OCI-LY1 (cell line): ENCODE results near the gene ZNF608.

Source experiments
- H2AFZ ChIP-seq: fragments of 200-600 bp; sonication (generic), shearing (Covaris generic); 2 replicates; pipeline ENCODE4 v1.6.0; 2014; ENCODE audit warnings: antibody characterized with exemption, mild to moderate bottlenecking, low read length
- H3F3A ChIP-seq: fragments of 200-600 bp; sonication (generic), shearing (Covaris generic); 2 replicates; pipeline ENCODE4 v1.6.0; 2014; ENCODE audit warnings: mild to moderate bottlenecking, antibody characterized with exemption, low read length, moderate library complexity; ENCODE audit not compliant: insufficient read depth
- H3K27ac ChIP-seq: fragments of 200-600 bp; sonication (generic); 2 replicates; pipeline ENCODE4 v1.5.1; 2014; ENCODE audit warnings: low read length, mixed run types, mild to moderate bottlenecking, low read depth; ENCODE audit not compliant: poor library complexity, severe bottlenecking
- H3K27me3 ChIP-seq: fragments of 200-600 bp; sonication (generic); 2 replicates; pipeline ENCODE4 v1.6.0; 2014; ENCODE audit warnings: antibody characterized with exemption, mild to moderate bottlenecking, low read length, moderate library complexity; ENCODE audit not compliant: insufficient read depth
- H3K36me3 ChIP-seq: fragments of 200-600 bp; sonication (generic); 2 replicates; pipeline ENCODE4 v1.6.1; 2014; ENCODE audit warnings: mild to moderate bottlenecking, antibody characterized with exemption, low read length, moderate library complexity, mixed read lengths; ENCODE audit not compliant: insufficient read depth
- H3K4me1 ChIP-seq: fragments of 200-600 bp; sonication (generic); 2 replicates; pipeline ENCODE4 v1.5.1; 2014; ENCODE audit warnings: mild to moderate bottlenecking, low read length, moderate library complexity; ENCODE audit not compliant: insufficient read depth, severe bottlenecking
- H3K4me2 ChIP-seq: fragments of 200-600 bp; sonication (generic), shearing (Covaris generic); 2 replicates; pipeline ENCODE4 v1.6.1; 2014; ENCODE audit warnings: low read length
- H3K4me3 ChIP-seq: fragments of 200-600 bp; sonication (generic); 2 replicates; pipeline ENCODE4 v1.5.1; 2014; ENCODE audit warnings: low read length, low read depth, mild to moderate bottlenecking, mixed read lengths; ENCODE audit not compliant: poor library complexity, severe bottlenecking
- H3K79me2 ChIP-seq: fragments of 200-600 bp; shearing (Covaris generic); 2 replicates; pipeline ENCODE4 v1.6.1; 2016; ENCODE audit warnings: mixed run types, low read length, mixed read lengths; ENCODE audit not compliant: insufficient read depth
- H3K9ac ChIP-seq: fragments of 200-600 bp; sonication (generic), shearing (Covaris generic); 2 replicates; pipeline ENCODE4 v1.6.1; 2014; ENCODE audit warnings: mild to moderate bottlenecking, low read length, mixed read lengths
- H3K9me2 ChIP-seq: fragments of 200-600 bp; sonication (generic), shearing (Covaris generic); 2 replicates; pipeline ENCODE4 v1.6.1; 2014; ENCODE audit warnings: low read depth, mild to moderate bottlenecking, low read length, mixed read lengths
- H3K9me3 ChIP-seq: fragments of 200-600 bp; shearing (Covaris generic); 2 replicates; pipeline ENCODE4 v1.6.1; 2014; ENCODE audit warnings: low read length, mixed read lengths
- H4K20me1 ChIP-seq: fragments of 200-600 bp; sonication (generic), shearing (Covaris generic); 2 replicates; pipeline ENCODE4 v1.6.0; 2016; ENCODE audit warnings: mild to moderate bottlenecking, low read length; ENCODE audit not compliant: insufficient read depth
- EZH2 ChIP-seq: fragments of 200-600 bp; sonication (generic), shearing (Covaris generic); IDR thresholded peaks from 2 replicates; pipeline ENCODE4 v1.8.0; 2017; ENCODE audit warnings: borderline replicate concordance, mixed run types, mild to moderate bottlenecking, antibody characterized with exemption, low read length, moderate library complexity, mixed read lengths
- TF ChIP-seq, protein P1 (sequence below): fragments of 200-600 bp; sonication (generic), shearing (Covaris generic); IDR thresholded peaks from 2 replicates; pipeline ENCODE4 v1.5.1; 2017; ENCODE audit warnings: mild to moderate bottlenecking, antibody characterized with exemption, low read length, moderate library complexity, mixed read lengths

Gene ZNF608

DNA sequence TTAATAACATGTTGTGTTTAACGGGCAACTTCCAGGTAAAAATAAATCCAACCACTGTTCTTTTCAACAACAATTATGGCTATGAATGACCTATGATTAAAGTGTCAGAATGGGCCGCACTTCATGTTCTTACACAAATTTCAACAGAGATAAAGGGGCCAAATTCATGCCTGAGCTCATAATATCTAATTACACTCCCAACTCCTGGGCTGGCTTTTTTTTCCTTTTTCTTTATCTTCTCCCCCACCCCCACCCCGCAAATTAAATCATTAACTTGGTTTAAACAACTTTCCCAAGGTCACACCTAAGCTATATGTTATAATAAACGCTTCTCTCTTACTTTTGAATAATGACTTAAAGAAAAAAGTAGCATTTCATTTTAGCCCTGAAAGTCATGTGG, 25.8 kb downstream of the ZNF608 start:
- Histone ChIP-seq H3K36me3 (peaks cover 6% of the 10 kb centered on the region), H3K4me2 (peak overlapping the region; percentile 50), H3K4me3 (peak overlapping the region; percentile 31), H4K20me1 (no peaks in the 10 kb centered on the region), H3K9me3 (no peaks in the 10 kb centered on the region), H3F3A (no peaks in the 10 kb centered on the region), H3K27me3 (no peaks in the 10 kb centered on the region), H3K9me2 (no peaks in the 10 kb centered on the region), H3K79me2 (peaks cover 94% of the 10 kb centered on the region), H2AFZ (no peak overlapping the region), H3K27ac (peak overlapping the region; percentile 94), H3K9ac (peak overlapping the region; percentile 51), H3K4me1 (peaks cover 95% of the 10 kb centered on the region)
- TF ChIP-seq, protein P1, sequence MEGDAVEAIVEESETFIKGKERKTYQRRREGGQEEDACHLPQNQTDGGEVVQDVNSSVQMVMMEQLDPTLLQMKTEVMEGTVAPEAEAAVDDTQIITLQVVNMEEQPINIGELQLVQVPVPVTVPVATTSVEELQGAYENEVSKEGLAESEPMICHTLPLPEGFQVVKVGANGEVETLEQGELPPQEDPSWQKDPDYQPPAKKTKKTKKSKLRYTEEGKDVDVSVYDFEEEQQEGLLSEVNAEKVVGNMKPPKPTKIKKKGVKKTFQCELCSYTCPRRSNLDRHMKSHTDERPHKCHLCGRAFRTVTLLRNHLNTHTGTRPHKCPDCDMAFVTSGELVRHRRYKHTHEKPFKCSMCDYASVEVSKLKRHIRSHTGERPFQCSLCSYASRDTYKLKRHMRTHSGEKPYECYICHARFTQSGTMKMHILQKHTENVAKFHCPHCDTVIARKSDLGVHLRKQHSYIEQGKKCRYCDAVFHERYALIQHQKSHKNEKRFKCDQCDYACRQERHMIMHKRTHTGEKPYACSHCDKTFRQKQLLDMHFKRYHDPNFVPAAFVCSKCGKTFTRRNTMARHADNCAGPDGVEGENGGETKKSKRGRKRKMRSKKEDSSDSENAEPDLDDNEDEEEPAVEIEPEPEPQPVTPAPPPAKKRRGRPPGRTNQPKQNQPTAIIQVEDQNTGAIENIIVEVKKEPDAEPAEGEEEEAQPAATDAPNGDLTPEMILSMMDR: no peak
- no peak for TF ChIP-seq EZH2

DNA sequence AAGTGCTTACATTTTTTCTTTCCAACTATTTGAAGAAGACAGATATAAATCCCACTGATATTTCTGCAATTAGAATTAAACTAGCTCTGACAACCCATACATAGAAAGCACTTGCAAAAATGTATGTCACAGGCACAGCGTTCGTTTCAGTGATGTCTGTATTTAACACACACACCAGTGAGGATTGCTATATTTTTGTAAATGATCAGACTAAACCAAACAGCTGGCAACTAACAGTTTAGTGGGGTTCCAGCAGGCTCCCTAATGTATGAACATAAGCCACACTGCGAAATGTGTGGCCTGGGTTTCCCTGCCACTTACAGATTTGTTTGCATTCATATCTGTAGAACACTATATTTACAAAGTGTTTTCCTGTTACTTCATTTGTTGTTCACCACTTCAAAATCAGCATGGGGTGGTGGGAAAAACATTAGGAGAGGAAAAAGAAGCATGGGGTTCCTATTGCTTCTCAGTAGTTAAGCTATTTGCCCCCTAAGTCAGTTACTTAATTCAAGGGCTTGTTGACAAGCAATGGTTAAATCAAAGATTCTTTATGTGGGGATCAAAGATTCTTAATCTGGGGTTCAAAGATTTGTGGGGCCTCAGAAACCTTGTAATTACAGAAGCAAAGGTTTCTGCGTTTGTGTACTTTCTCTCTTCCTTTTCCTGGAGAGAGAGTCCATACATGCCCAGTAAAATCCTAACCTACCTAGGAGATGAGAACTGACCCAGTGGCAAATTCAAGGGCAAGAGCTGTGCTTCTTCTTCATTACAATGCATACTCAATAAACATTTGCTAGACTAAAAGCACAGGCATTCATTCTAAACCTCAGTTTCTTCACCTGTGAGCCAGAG, 27.1 kb downstream of the ZNF608 start:
- no peaks in the 10 kb centered on the region for H4K20me1 ChIP-seq
- peak overlapping the region; percentile 31 for H3K4me3 ChIP-seq
- H2AFZ ChIP-seq: no peak overlapping the region
- H3K36me3 ChIP-seq: peaks cover 6% of the 10 kb centered on the region
- H3K9ac ChIP-seq: peak overlapping the region; percentile 51
- H3K9me3 ChIP-seq: no peaks in the 10 kb centered on the region
- peak overlapping the region; percentile 50 for H3K4me2 ChIP-seq
- peak overlapping the region; percentile 94 for H3K27ac ChIP-seq
- peaks cover 93% of the 10 kb centered on the region for H3K4me1 ChIP-seq
- H3K27me3 ChIP-seq: no peaks in the 10 kb centered on the region
- no peak for TF ChIP-seq EZH2
- TF ChIP-seq, protein P1: no peak
- H3K79me2 ChIP-seq: peaks cover 94% of the 10 kb centered on the region
- H3K9me2 ChIP-seq: no peaks in the 10 kb centered on the region
- H3F3A ChIP-seq: no peaks in the 10 kb centered on the region

DNA sequence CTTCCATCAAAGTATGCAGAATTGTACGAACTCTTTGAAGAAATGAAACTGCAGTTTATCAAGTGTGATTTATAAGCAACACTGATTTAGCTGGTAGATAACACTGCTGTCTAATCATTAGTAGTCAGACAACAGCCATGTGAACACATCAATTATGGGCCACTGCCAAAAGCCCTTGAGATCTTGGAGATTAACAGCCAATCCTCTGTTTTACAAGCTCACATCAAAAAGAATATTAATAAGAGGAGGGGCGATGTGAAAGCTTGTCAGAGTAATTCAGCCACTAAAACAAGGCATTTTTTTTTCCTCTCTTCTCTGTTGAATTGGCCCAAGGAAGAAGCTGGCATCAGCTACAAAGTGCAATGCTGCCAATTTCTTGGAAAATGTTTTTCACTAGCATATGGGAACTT, 28.1 kb downstream of the ZNF608 start:
- TF ChIP-seq, protein P1: no peak
- no peak for TF ChIP-seq EZH2
- no peaks in the 10 kb centered on the region for H3K9me3 ChIP-seq
- no peaks in the 10 kb centered on the region for H3K27me3 ChIP-seq
- H3K4me2 ChIP-seq: peak overlapping the region; percentile 50
- H3K4me3 ChIP-seq: peak overlapping the region; percentile 8
- H3K9ac ChIP-seq: peak overlapping the region; percentile 41; the same call in 1 of the 2 replicates
- no peaks in the 10 kb centered on the region for H4K20me1 ChIP-seq
- peaks cover 94% of the 10 kb centered on the region for H3K79me2 ChIP-seq
- peak overlapping the region; percentile 94 for H3K27ac ChIP-seq
- no peak overlapping the region for H2AFZ ChIP-seq
- no peaks in the 10 kb centered on the region for H3F3A ChIP-seq
- H3K9me2 ChIP-seq: no peaks in the 10 kb centered on the region
- H3K4me1 ChIP-seq: peaks cover 93% of the 10 kb centered on the region
- H3K36me3 ChIP-seq: peaks cover 8% of the 10 kb centered on the region
